Mucosa of stomach (tissue), 1 donor: ENCODE measurements around the gene DHX34.

Source experiments
- H3K27me3 ChIP-seq: one replicate; pipeline ENCODE4 v1.7.0; 2013; ENCODE audit warnings: mild to moderate bottlenecking, low read length; ENCODE audit not compliant: control insufficient read depth, insufficient read depth
- H3K36me3 ChIP-seq: one replicate; pipeline ENCODE4 v1.7.0; 2013; ENCODE audit warnings: low read length; ENCODE audit not compliant: control insufficient read depth, insufficient read depth
- H3K4me1 ChIP-seq: one replicate; pipeline ENCODE4 v1.7.0; 2013; ENCODE audit warnings: mild to moderate bottlenecking, low read length; ENCODE audit not compliant: control insufficient read depth, insufficient read depth
- H3K4me3 ChIP-seq: one replicate; pipeline ENCODE4 v1.7.0; 2013; ENCODE audit warnings: low read length
- H3K9ac ChIP-seq: one replicate; pipeline ENCODE4 v1.7.0; 2013; ENCODE audit warnings: mild to moderate bottlenecking, low read length, moderate library complexity
- H3K9me3 ChIP-seq: one replicate; pipeline ENCODE4 v1.7.0; 2013; ENCODE audit warnings: mild to moderate bottlenecking, low read length, moderate library complexity; ENCODE audit not compliant: control insufficient read depth
- donor health status: Pancreatic carcinoma.

DHX34 gene

DNA sequence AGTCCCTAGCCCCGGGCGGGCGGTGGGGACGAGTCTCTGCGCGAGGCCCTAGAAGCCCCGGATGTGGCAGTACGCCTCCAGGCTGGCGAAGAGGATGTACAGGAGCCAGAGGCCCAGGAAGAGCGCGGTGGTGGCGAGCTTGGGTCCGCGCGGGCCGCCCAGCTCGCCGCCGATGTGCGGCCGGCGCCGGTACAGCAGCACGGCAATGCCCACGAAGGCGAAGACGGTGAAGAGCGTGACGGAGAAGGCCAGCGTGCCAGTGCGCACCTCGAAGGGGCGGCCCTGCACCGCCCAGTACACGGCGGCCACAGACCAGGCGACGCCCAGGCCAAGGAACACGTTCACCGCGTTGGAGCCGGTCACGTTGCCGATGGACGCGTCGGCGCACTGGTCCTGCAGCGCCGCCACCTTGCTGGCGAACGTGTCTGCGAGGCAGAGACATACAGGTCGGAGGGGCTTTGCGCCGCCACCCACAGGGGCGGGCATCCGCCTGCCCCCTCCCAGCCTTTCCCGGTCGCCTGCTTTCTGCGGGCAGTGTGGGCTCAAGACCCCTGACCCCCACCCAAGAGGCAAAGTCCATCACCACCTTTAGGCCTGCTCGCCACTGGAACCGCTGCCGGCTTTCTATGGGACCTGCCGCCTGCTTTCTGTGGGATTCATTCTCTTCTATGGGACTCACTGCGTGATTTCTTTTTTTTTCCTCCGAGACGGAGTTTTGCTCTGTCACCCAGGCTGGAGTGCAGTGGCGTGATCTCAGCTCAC lies 81.1 kb downstream of the DHX34 start:
- no peak overlapping the region for H3K4me3 ChIP-seq
- peaks cover 49% of the 10 kb centered on the region for H3K27me3 ChIP-seq

DNA sequence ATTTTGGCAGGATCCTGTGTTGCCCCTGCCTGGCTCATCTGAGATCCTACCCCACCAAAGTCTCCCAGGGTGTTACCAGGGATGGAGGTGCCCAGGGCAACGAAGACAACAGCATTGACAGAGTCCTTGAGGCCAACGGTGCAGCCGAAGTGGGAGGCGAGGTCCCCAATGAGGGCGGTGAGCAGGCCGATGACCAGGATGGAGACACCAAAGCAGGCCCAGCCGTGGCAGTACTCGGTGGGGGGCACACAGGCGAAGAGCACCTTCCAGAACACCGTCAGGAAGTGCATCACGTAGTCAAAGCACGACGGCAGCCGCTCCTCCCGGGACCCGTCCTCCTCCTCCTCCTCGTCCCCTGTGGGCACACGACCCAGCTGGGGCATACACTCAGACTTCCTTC lies 83.0 kb downstream of the DHX34 start:
- Histone ChIP-seq H3K27me3 (peaks cover 57% of the 10 kb centered on the region), H3K36me3 (no peaks in the 10 kb centered on the region), H3K4me3 (no peak overlapping the region), H3K9me3 (no peaks in the 10 kb centered on the region), H3K4me1 (peaks cover 30% of the 10 kb centered on the region), H3K9ac (no peak overlapping the region)

More for the DNA sequence above, 81.1 kb downstream of the DHX34 start:
- H3K9me3 ChIP-seq, result no peaks in the 10 kb centered on the region
- peaks cover 30% of the 10 kb centered on the region for H3K4me1 ChIP-seq
- H3K9ac ChIP-seq, result no peak overlapping the region
- H3K36me3 ChIP-seq, result no peaks in the 10 kb centered on the region
